ENCODE measurements around the gene PPP1R37. TPM values are rescaled to one million over a fixed set of nuclear protein-coding genes. Genes with fewer than 3 reads are reported as not detected.

The PPP1R37 gene
- total and polyA plus RNA-seq, 2 donors (not counting 3 experiments of a cell fraction or from before 2014, with no cell fraction given): 16.2 to 27.1 TPM

GRCh38 chr19:45140533-45140932 lies 47.6 kb downstream of the PPP1R37 start:
- no TSS peak for BruUV-seq (replicated peaks)
- dilution Hi-C loops (cut with MboI; ENCODE audit: extremely low pct_ligation_motif_present, low sequenced_read_pairs) (no loop called here), intact Hi-C loops (cut with micrococcal nuclease) (no loop called here)
- no peak overlapping the region for H3K4me3 ChIP-seq (replicated peaks in 1 of 3; ENCODE audit: insufficient read depth in 1 of 3, low read depth in 1 of 3, low read length in 3 of 3)
- no peaks in the 10 kb centered on the region for H4K20me1 ChIP-seq (replicated peaks; ENCODE audit: control insufficient read depth, extremely low read depth, insufficient read depth, low read length)
- H3K9me3 ChIP-seq (replicated peaks; ENCODE audit: control insufficient read depth, insufficient read depth, low read length): no peaks in the 10 kb centered on the region
- ChIA-PET CTCF (no interaction called here), POLR2A (no interaction called here)
- peaks cover 2% of the 10 kb centered on the region for H3K79me2 ChIP-seq (ENCODE audit: control insufficient read depth, insufficient read depth, low read length)
- peaks cover 2 to 16% of the 10 kb centered on the region in 2 experiments for H3K36me3 ChIP-seq (ENCODE audit: control insufficient read depth in 2 of 2, extremely low read depth in 1 of 2, insufficient read depth in 2 of 2, low read length in 2 of 2)
- no peaks in the 10 kb centered on the region for H3K27me3 ChIP-seq (ENCODE audit: control insufficient read depth in 2 of 2, insufficient read depth in 2 of 2, low read length in 2 of 2)
- no peak overlapping the region for H3K9ac ChIP-seq (replicated peaks; ENCODE audit: extremely low read depth, insufficient read depth, low read length)
- TF ChIP-seq CTCF (IDR thresholded peaks at IDR 0.05; ENCODE audit: extremely low read depth in 1 of 2, insufficient read depth in 1 of 2, low read depth in 1 of 2, low read length in 2 of 2) (no peak), POLR2AphosphoS5 (IDR thresholded peaks at IDR 0.05; ENCODE audit: insufficient read depth, low read depth, low read length) (no peak), GATA2 (IDR thresholded peaks at IDR 0.05; ENCODE audit: insufficient read depth, insufficient read length, low read depth, low read length) (no peak), EZH2 (IDR thresholded peaks at IDR 0.05; ENCODE audit: borderline replicate concordance, low read depth, low read length, severe bottlenecking) (no peak), MAX (IDR thresholded peaks at IDR 0.05; ENCODE audit: insufficient read depth, insufficient read length) (no peak)
- H3K4me2 ChIP-seq (ENCODE audit: insufficient read depth, low read length): no peak overlapping the region
- FAIRE-seq (no peak), DNase-seq (ENCODE audit: low read depth, low spot score) (no peak)
- H3K9me1 ChIP-seq (replicated peaks; ENCODE audit: control insufficient read depth, extremely low read depth, insufficient read depth, low read length): no peaks in the 10 kb centered on the region
- no peak overlapping the region for H3K27ac ChIP-seq (ENCODE audit: insufficient read depth, low read depth, low read length)
- H3K4me1 ChIP-seq (ENCODE audit: control insufficient read depth, extremely low read depth, insufficient read depth, low read length): no peaks in the 10 kb centered on the region
- H2AFZ ChIP-seq (ENCODE audit: low read depth, low read length): no peak overlapping the region

All from endothelial cell of umbilical vein (primary cell).